Measurements from ENCODE around the gene FUNDC2.

FUNDC2 gene

DNA sequence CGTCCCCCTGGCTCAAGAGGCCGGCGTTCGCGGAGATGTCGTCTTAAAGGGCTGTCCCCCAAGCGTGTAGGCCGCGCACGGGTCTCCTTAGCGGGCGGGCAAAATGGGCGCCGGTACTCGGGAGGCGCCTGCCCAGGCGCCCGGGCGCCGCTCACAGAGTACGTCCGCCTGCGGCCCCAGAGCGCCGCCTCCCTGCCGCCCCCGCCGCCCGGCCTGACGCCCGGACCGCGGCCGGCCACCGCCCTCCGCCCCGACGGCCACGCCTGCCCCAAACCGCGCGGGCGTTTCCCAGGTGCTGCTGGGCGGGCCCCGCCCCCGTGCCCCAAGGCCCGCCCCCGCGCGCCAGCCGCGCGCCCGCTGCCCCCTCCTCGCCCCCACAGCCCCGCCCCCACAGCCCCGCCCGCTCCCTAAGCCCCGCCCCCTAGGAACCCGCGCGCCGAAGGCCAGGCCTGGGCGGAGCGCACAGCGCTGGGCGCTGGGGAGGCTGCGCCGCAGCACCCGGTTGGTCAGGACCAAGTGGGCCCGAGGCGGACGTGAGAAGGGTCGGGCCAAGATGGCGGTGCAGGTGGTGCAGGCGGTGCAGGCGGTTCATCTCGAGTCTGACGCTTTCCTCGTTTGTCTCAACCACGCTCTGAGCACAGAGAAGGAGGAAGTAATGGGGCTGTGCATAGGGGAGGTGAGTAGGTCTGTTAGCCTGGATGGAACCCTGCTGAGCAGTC, 44.5 kb downstream of the FUNDC2 start, which contains the start of the genes BRCC3, CMC4 and MTCP1:
Gene BRCC3 (plus strand): TSS at position 534 of the 719 bp plus-strand sequence. CDS start 20 bp downstream, at position 554.
Gene CMC4 (minus strand): TSS at position 162 of the 719 bp plus-strand sequence. CDS start 7,113 bp downstream, outside the sequence.
Gene MTCP1 (minus strand): TSS at position 162 of the 719 bp plus-strand sequence. CDS start 5,126 bp downstream, outside the sequence.
- DNase-seq = peak; percentile 76 to 82

DNA sequence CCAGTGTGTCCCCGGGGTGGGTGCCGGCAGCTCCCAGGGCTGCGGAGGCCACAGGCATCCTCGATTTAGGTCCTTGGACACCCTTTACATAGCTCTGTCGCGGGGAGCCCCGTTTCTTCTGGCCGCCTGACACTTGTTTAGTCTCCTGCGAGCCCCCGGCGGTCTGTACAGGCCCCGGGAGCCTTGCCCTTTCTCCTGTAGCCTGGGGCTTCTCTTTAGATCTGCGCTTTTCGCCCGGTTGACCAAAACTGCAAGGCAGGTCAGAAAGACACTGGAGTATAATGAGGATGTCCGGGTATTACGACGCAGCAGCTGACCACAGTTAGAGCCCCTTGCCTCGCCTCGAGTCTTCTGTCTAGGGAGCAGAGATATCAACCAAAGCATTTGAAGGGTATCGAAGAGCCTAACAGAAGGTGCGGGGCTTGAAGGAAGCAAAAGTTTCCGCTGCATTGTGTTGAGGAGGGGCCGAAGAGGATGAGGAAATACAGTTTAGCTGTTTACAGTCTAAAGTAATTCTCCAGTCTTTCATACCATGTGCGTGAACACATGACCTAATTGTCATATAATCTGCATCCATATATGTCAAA, 45.1 kb downstream of the FUNDC2 start:
- no peak for DNase-seq

- peak in 1 of 2 experiments; percentile 4 for DNase-seq
Measured at GRCh38 chrX:155086202-155086840, 59.7 kb downstream of the FUNDC2 start.

DNA sequence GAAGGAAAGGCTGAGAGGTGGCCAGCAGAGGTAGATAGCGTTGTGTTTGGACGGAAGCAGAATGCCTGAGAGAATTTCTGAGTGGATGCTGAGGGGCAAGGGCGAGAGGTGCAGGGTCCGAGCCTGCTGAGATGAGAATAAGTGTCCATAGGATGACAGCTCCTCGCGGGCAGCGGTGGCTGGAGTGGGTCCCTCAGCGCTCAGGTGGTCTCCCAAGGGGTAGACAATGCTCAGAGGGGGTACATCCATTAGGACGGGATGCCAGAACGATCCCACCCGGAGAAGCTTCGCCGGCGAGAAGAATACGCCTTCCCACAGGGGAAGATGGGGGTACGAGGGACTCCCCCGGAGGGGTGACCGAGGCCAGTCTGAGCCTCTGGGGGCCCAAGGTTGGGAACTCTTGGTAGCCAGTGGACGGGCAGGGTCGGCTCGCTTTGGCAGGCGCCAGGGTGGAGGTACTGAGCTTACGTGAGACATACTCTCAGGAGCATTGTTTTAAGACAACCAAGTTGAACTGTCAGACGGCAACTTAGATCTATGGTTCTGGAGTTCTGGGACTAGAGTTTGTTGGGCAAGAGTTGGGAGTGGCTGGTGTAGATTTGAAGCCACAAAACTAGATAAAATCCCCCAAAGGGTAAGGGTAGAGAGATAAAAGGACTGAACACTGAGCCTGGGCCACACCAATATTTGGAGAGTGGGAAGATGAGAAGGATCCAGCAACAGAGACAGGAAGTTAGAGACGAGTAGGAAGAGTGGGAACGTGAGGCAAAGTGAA, 60.5 kb downstream of the FUNDC2 start:
- DNase-seq = no peak

DNA sequence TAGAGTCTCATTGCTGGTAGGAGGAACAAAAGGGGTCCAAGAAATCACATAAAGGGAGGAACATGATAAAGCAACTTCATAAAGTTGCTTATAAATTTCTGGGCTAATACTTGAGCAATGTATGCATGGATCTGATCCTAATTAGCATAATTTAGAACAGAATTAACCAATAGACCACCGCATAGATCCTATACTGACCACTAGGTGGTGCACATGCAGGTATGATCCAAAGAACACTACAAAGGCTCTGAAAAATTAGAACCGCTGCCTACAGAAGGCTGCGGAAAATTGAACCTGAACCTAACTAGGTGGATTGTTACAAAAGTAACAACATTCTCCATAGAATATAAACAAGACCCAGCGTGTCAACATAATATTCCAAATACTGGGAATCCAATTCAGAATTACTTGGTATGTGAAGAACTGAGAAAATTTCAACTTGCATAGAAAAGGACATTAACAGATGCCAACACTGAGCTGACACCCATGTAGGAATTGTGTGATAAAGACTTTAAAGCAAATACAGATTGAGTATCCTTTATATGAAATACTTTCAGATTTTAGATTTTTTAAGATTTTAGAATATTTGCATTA, 67.9 kb downstream of the FUNDC2 start:
- peak in 1 of 2 experiments; percentile 17 for DNase-seq

- DNase-seq = no peak
Measured at GRCh38 chrX:155105919-155106318, 79.3 kb downstream of the FUNDC2 start.

DNA sequence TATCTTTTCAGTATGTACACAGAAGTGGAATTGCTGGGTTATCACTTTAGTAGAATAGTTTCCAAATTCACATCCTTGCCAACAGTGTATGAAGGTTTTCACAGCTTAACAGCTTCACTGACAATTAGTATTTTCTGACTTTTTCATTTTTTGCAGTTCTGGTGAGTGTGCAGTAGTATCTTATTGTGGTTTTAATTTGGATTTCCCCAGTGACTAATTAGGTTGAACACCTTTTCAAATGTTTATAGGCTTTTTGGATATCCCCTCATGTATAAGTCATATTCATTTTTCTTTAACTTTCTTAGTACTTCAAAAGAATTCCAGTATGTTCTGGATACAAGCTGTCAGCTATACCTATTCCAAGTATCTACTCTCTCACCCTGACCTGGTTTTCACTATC, 81.8 kb downstream of the FUNDC2 start:
- no peak for DNase-seq
